Mesothelial cell of epicardium (in vitro differentiated cells): Measurements from ENCODE around the gene ADGRV1. TPM values are rescaled to one million over a fixed set of nuclear protein-coding genes. Genes with fewer than 3 reads are reported as not detected.
A peak's percentile ranks its signal among the peaks of the same experiment; 100 is the strongest.

ENCODE experiments used
- DNase-seq, 2 experiments: peaks; one replicate each; pipeline ENCODE4 v3.0.0; 2021; ENCODE audit warnings: low spot score in 2 of 2; ENCODE audit not compliant: unreplicated experiment in 2 of 2
- H3K27ac Mint-ChIP-seq: 2 replicates; pipeline ENCODE4 v1.8.0; 2021; ENCODE audit warnings: mixed read lengths
- H3K27me3 Mint-ChIP-seq: 2 replicates; pipeline ENCODE4 v1.8.0; 2021; ENCODE audit warnings: low read depth, mixed read lengths
- H3K36me3 Mint-ChIP-seq: 2 replicates; pipeline ENCODE4 v1.8.0; 2021; ENCODE audit warnings: mixed read lengths
- H3K4me1 Mint-ChIP-seq: 2 replicates; pipeline ENCODE4 v1.8.0; 2021; ENCODE audit warnings: mixed read lengths
- H3K4me3 Mint-ChIP-seq: 2 replicates; pipeline ENCODE4 v1.8.0; 2021; ENCODE audit warnings: mild to moderate bottlenecking, moderate library complexity, mixed read lengths
- H3K9me3 Mint-ChIP-seq: 2 replicates; pipeline ENCODE4 v1.8.0; 2021; ENCODE audit warnings: mixed read lengths
- CTCF ChIP-seq: fragments of 200-600 bp; sonication (generic); IDR thresholded peaks from one replicate; pipeline ENCODE4 v1.5.0; 2021; ENCODE audit warnings: antibody characterized with exemption; ENCODE audit not compliant: unreplicated experiment
- total RNA-seq: library from RNA; stranded (reverse); gene quantifications from 3 replicates; pipeline ENCODE4 v1.2.1, GENCODE V29; 2021

The ADGRV1 gene
- total RNA-seq, 1 donor from 2014 or later, result 25.4 TPM

GRCh38 chr5:91137647-91138046 is 579.0 kb downstream of the ADGRV1 start:
- Mint-ChIP-seq H3K4me3 (no peak overlapping the region), H3K9me3 (peaks cover 5% of the 10 kb centered on the region), H3K4me1 (peaks cover 20% of the 10 kb centered on the region), H3K27me3 (no peaks in the 10 kb centered on the region), H3K36me3 (peaks cover 4% of the 10 kb centered on the region), H3K27ac (no peak overlapping the region)
- DNase-seq, result no peak
- no peak for TF ChIP-seq CTCF

DNA sequence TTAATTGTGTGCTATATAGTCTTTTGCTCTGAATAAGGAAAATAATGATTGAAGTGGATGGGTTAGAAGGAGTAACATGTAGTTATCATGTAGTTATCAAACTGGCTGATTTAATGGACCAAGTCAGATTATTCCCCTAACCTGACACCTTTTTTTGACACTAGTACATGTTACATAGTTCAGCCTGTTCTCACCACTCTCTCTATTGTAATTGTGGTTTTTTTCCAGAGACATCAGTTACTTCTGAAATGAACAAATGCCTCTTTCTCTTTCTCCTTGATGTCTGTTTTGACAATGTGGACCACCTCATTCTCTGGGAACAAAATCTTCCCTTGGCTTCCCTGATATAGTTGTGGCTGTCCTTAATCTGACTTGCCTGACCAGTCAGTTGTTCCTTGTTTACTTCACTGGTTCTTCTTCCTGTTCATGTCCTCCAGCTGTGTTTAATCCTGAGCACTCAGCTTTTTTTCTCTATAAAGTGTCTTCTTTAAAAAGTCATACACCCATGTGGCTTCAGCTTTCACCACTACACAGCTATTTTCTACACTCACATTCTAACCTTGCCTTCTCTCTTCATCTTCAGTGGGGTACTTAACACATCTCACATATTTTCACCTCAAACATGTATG is 581.1 kb downstream of the ADGRV1 start:
- no peak for TF ChIP-seq CTCF
- Mint-ChIP-seq H3K36me3 (peaks cover 4% of the 10 kb centered on the region), H3K4me3 (no peak overlapping the region), H3K27me3 (no peaks in the 10 kb centered on the region), H3K9me3 (peaks cover 5% of the 10 kb centered on the region), H3K4me1 (peaks cover 22% of the 10 kb centered on the region), H3K27ac (peak overlapping the region; percentile 20)
- no peak for DNase-seq

- H3K27me3 Mint-ChIP-seq, result no peaks in the 10 kb centered on the region
- peaks cover 27% of the 10 kb centered on the region for H3K4me1 Mint-ChIP-seq
- peaks cover 4% of the 10 kb centered on the region for H3K36me3 Mint-ChIP-seq
- peaks cover 5% of the 10 kb centered on the region for H3K9me3 Mint-ChIP-seq
- no peak for TF ChIP-seq CTCF
- peak overlapping the region; percentile 36 for H3K27ac Mint-ChIP-seq
- no peak overlapping the region for H3K4me3 Mint-ChIP-seq
- no peak for DNase-seq
These were observed 582.1 kb downstream of the ADGRV1 start for GRCh38 chr5:91140657-91141056.

GRCh38 chr5:91141642-91142041 is 583.0 kb downstream of the ADGRV1 start:
- Mint-ChIP-seq H3K4me3 (no peak overlapping the region), H3K36me3 (peaks cover 4% of the 10 kb centered on the region), H3K4me1 (peaks cover 18% of the 10 kb centered on the region), H3K9me3 (peaks cover 5% of the 10 kb centered on the region), H3K27ac (no peak overlapping the region), H3K27me3 (no peaks in the 10 kb centered on the region)
- TF ChIP-seq CTCF, result no peak
- DNase-seq, result no peak

GRCh38 chr5:91142386-91142785 is 583.8 kb downstream of the ADGRV1 start:
- Mint-ChIP-seq H3K4me3 (no peak overlapping the region), H3K27me3 (no peaks in the 10 kb centered on the region), H3K4me1 (peaks cover 18% of the 10 kb centered on the region), H3K9me3 (peaks cover 5% of the 10 kb centered on the region), H3K27ac (no peak overlapping the region), H3K36me3 (peaks cover 4% of the 10 kb centered on the region)
- TF ChIP-seq CTCF, result no peak
- DNase-seq, result no peak

GRCh38 chr5:91142819-91143218 is 584.2 kb downstream of the ADGRV1 start:
- peaks cover 18% of the 10 kb centered on the region for H3K4me1 Mint-ChIP-seq
- no peak for TF ChIP-seq CTCF
- H3K27ac Mint-ChIP-seq, result no peak overlapping the region

More at GRCh38 chr5:91142819-91143218, 584.2 kb downstream of the ADGRV1 start:
- Mint-ChIP-seq H3K4me3 (no peak overlapping the region), H3K9me3 (peaks cover 5% of the 10 kb centered on the region), H3K36me3 (peaks cover 5% of the 10 kb centered on the region), H3K27me3 (no peaks in the 10 kb centered on the region)
- DNase-seq, result no peak
